Germinal center (tissue), 1 donor: ENCODE measurements around the gene CAMK2G.

Source experiments
- DNase-seq: peaks from one replicate; pipeline ENCODE4 v3.0.0; 2012; ENCODE audit warnings: mixed read lengths, low spot score

Gene CAMK2G

DNA sequence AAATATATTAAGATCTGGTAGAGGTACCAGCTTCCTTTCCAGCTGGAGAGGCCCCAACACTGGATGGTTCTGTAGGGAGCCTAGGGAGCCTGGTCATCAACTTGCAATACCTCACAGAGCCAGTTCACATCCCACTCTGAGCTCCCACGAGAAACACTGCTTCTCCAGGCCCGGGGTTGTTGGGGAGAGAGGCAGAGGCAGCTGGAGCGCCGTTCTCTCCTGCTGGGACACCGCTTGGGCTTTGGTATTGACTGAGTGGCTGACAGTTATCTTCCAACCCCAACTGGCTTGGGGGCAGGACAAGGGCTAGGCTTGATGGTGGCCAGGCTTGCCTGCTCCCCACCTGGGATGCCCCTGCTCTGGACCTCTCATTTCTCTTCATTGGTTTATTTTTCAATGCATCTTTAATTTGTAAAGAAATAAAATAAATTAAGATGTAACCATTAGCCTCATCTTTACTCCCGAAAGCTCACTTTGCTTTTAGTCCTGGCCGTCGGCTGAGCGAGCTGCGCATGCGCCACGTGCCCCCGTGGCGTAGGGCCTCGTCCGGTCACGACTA lies 102.6 kb downstream of the CAMK2G start:
- DNase-seq, result peak; percentile 86

DNA sequence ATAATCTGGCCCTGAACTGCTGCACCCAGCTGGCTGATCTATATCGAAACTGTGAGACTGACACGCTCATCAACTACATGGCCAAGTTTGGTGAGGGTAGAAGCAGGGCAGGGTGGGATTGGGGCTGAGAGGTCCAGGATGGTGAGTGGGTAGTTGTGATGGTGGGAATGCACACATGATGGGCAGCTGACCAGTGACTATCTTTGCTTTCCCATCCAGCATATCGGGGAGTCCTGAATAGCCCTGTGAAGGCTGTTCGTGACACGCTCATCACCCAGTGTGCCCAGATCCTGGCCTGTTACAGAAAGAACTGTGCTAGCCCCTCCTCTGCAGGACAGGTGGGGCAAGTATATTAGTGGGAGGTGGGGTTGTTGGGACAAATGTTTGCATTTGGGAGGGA lies 105.0 kb downstream of the CAMK2G start:
- no peak for DNase-seq

- peak; percentile 71 for DNase-seq
These were observed 105.5 kb downstream of the CAMK2G start for GRCh38 chr10:73768881-73769280.

DNA sequence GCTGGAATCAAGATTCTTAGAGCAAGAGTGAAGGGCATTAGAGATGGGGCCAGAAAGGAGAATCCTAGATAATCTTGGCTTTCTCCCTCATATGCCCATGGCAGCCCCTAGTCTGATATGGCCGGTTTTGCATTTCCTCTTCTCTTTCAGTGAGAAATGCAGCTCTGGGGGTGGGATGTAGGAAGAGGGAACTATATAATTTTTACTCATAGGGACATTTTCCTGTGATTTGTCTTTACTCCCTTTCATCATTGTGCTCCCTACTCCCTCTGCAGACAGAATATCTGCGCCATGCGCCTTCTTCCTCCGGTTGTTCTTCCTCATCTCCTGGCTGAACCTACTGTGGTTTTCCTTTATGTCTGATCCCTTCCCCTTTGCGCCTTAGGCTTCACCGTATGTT lies 109.3 kb downstream of the CAMK2G start:
- DNase-seq, result no peak

- DNase-seq, result no peak
These were observed 111.0 kb downstream of the CAMK2G start for GRCh38 chr10:73763343-73763742.

- DNase-seq, result no peak
These were observed 111.4 kb downstream of the CAMK2G start for GRCh38 chr10:73762915-73763314.
